Measurements from ENCODE around the gene DNAH1.
A peak's percentile ranks its signal among the peaks of the same experiment; 100 is the strongest.

Gene DNAH1

GRCh38 chr3:52400275-52400793 lies 84.2 kb downstream of the DNAH1 start:
- no peak for DNase-seq
- no peaks in the 10 kb centered on the region for H3K27me3 ChIP-seq
- no peaks in the 10 kb centered on the region for H3K4me1 ChIP-seq
- intact Hi-C loops (cut with DNase I; ENCODE audit: low total_unique reads), result no loop called here
- peaks cover 37 to 81% (median 51%) of the 10 kb centered on the region in 3 donors for H3K36me3 ChIP-seq
- H3K27ac ChIP-seq, result no peak overlapping the region
- no peaks in the 10 kb centered on the region for H3K9me3 ChIP-seq
- no peak for TF ChIP-seq CTCF (IDR thresholded peaks at IDR 0.05)
- no peak overlapping the region for H3K4me3 ChIP-seq

DNA sequence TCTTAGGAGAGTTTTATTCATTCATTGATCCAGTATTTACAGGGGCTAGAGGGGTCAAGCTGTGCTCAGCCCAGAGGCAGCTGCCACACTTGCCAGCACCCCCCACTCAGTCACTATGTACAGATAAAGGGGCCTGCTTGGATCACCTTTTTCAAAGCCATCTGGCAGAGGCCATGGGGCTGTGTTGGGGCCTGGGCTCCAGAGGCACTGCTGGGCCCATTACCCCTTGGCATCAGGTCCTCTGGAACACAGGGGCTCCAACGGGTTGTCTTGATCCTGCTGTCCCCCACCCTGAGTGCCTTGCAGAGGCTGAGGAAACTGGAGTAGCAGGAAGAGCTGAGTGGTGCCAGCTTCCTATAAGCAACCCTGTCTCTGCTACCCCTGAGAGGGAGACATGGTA lies 84.9 kb downstream of the DNAH1 start:
- H3K4me1 ChIP-seq, result no peaks in the 10 kb centered on the region
- no peak for DNase-seq
- no peak for TF ChIP-seq CTCF (IDR thresholded peaks at IDR 0.05)
- intact Hi-C loops (cut with DNase I; ENCODE audit: low total_unique reads), result no loop called here
- no peak overlapping the region for H3K4me3 ChIP-seq
- no peaks in the 10 kb centered on the region for H3K27me3 ChIP-seq
- no peaks in the 10 kb centered on the region for H3K9me3 ChIP-seq
- no peak overlapping the region for H3K27ac ChIP-seq
- H3K36me3 ChIP-seq, result peaks cover 42 to 88% (median 57%) of the 10 kb centered on the region in 3 donors

GRCh38 chr3:52401551-52401950 lies 85.4 kb downstream of the DNAH1 start:
- no peaks in the 10 kb centered on the region for H3K27me3 ChIP-seq
- peaks cover 47 to 91% (median 62%) of the 10 kb centered on the region in 3 donors for H3K36me3 ChIP-seq
- no peak overlapping the region for H3K27ac ChIP-seq
- H3K9me3 ChIP-seq, result no peaks in the 10 kb centered on the region
- no peak for DNase-seq
- no peak overlapping the region for H3K4me3 ChIP-seq
- TF ChIP-seq CTCF (IDR thresholded peaks at IDR 0.05), result no peak
- peaks cover 0 to under 1% (median 0%) of the 10 kb centered on the region in 4 donors for H3K4me1 ChIP-seq
- intact Hi-C loops (cut with DNase I; ENCODE audit: low total_unique reads), result no loop called here

DNA sequence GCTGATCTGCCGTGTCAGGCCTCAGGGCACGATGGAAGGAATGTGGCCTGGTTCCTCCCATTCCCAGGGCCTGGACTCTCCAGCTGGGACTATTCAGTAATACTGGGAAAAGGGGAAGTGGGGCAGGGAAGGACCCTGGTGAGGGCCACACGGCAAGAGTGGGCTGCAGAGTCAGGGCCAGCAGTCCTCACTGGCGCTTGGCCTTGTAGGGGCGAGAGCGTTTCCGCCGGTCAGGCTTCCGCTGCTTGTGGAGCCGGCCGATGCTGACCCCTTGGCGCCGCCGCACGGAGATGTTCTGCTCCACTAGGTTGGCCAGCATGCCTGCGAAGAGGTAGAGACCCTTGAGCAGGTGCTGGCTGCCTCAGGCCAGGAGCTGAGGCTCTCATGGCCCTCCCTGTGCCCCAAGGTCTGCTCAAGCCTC lies 86.0 kb downstream of the DNAH1 start:
- H3K9me3 ChIP-seq, result no peaks in the 10 kb centered on the region
- peaks cover 0 to 6% (median 0%) of the 10 kb centered on the region in 4 donors for H3K4me1 ChIP-seq
- peaks cover 52 to 93% (median 68%) of the 10 kb centered on the region in 3 donors for H3K36me3 ChIP-seq
- intact Hi-C loops (cut with DNase I; ENCODE audit: low total_unique reads), result no loop called here
- DNase-seq, result peak in 1 of 2 donors; percentile 35
- no peak overlapping the region for H3K27ac ChIP-seq
- TF ChIP-seq CTCF (IDR thresholded peaks at IDR 0.05), result no peak
- no peak overlapping the region for H3K4me3 ChIP-seq
- H3K27me3 ChIP-seq, result no peaks in the 10 kb centered on the region

DNA sequence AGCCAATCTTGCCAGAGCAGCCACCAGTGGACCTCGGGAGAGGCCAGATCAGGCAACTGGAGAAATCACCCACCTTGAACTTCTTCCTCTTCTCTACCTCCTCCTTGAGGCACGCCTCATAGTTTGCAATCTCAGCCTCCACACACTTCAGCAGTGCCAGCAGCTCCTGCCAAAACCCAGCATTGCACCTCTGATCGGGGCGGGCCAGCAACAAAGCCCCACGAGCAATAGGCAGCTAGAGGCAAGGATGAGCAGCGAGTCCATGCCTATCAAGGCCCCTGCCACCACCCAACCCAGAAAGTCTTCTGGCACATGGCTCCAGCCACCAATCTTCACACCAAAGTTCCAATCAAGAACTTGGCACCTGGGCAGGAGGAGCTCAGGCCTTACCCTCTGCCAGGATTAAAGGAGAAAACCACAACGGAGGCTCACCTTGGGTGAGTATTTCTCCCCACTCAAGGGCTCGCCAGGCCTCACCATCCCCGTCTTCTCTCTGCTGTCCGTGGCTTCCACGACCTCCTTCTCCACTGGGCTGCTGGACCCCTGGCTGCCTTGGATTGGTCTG lies 86.7 kb downstream of the DNAH1 start:
- Histone ChIP-seq H3K4me1 (peaks cover 0 to 12% (median 3%) of the 10 kb centered on the region in 4 donors), H3K36me3 (peaks cover 56 to 93% (median 72%) of the 10 kb centered on the region in 3 donors), H3K27me3 (no peaks in the 10 kb centered on the region), H3K27ac (no peak overlapping the region), H3K4me3 (no peak overlapping the region), H3K9me3 (no peaks in the 10 kb centered on the region)
- TF ChIP-seq CTCF (IDR thresholded peaks at IDR 0.05), result no peak
- intact Hi-C loops (cut with DNase I; ENCODE audit: low total_unique reads), result no loop called here
- peak in 1 of 2 donors; percentile 43 for DNase-seq
